Smooth muscle cell (in vitro differentiated cells): ENCODE data around the gene DPP3. TPM values are rescaled to one million over a fixed set of nuclear protein-coding genes. Genes with fewer than 3 reads are reported as not detected.

Source experiments
- DNase-seq: peaks from one replicate; lab custom pipeline; 2025; ENCODE audit not compliant: unreplicated experiment; lab: John Stamatoyannopoulos, UW
- H2AFZ ChIP-seq: fragments of 200-600 bp; sonication (generic); 2 replicates; pipeline ENCODE4 v1.6.0; 2016; ENCODE audit warnings: antibody characterized with exemption, low read depth, mild to moderate bottlenecking
- H3F3A ChIP-seq: fragments of 200-600 bp; sonication (generic); 2 replicates; pipeline ENCODE4 v1.6.0; 2017; ENCODE audit warnings: antibody characterized with exemption, low read depth
- H3K27ac ChIP-seq: fragments of 200-600 bp; sonication (generic); 2 replicates; pipeline ENCODE4 v1.5.1; 2016; ENCODE audit warnings: low read depth, mild to moderate bottlenecking
- H3K27me3 ChIP-seq: fragments of 200-600 bp; sonication (generic); 2 replicates; pipeline ENCODE4 v1.6.1; 2016; ENCODE audit warnings: low read depth, mild to moderate bottlenecking
- H3K36me3 ChIP-seq: fragments of 200-600 bp; sonication (generic); 2 replicates; pipeline ENCODE4 v1.5.1; 2016; ENCODE audit warnings: low read depth
- H3K4me1 ChIP-seq: fragments of 200-600 bp; sonication (generic); 2 replicates; pipeline ENCODE4 v1.5.1; 2016; ENCODE audit warnings: low read depth
- H3K4me2 ChIP-seq: fragments of 200-600 bp; sonication (generic); 2 replicates; pipeline ENCODE4 v1.6.0; 2016; ENCODE audit warnings: mild to moderate bottlenecking
- H3K4me3 ChIP-seq: fragments of 200-600 bp; sonication (generic); 2 replicates; pipeline ENCODE4 v1.5.1; 2016; ENCODE audit warnings: mild to moderate bottlenecking
- H3K79me2 ChIP-seq: fragments of 200-600 bp; sonication (generic); 2 replicates; pipeline ENCODE4 v1.6.0; 2016; ENCODE audit warnings: low read depth, mild to moderate bottlenecking
- H3K9ac ChIP-seq: fragments of 200-600 bp; sonication (generic); 2 replicates; pipeline ENCODE4 v1.6.0; 2016; ENCODE audit warnings: low read depth
- H3K9me3 ChIP-seq: fragments of 200-600 bp; sonication (generic); replicated peaks from 2 replicates; pipeline ENCODE4 v1.5.1; 2016; ENCODE audit warnings: low read depth
- H4K20me1 ChIP-seq: fragments of 200-600 bp; sonication (generic); 2 replicates; pipeline ENCODE4 v1.6.0; 2016; ENCODE audit warnings: low read depth
- WGBS: methylation state at CpG from one replicate; pipeline ENCODE4 v1.1.7; 2016; ENCODE audit warnings: low lambda C conversion rate; 5-methylcytosine and 5-hydroxymethylcytosine counted together
- polyA plus RNA-seq: library from polyadenylated mRNA; unstranded; fragments of >200 nt; fragmentation: Nextera tagmentation; extraction: Ambion mirVana; gene quantifications from 2 replicates; pipeline ENCODE4 v1.2.1, GENCODE V29; 2016
- total RNA-seq: library from RNA; depleted of rRNA; stranded (reverse); fragments of >200 nt; gene quantifications from 2 replicates; pipeline ENCODE4 v1.2.3, GENCODE V29; 2014
- TF ChIP-seq, protein P1 (sequence below): fragments of 200-600 bp; sonication (generic); IDR thresholded peaks from 2 replicates; pipeline ENCODE4 v1.5.1; 2017; ENCODE audit warnings: borderline replicate concordance, mild to moderate bottlenecking, antibody characterized with exemption; ENCODE audit not compliant: insufficient read depth, poor library complexity, severe bottlenecking

DPP3 gene
- total and polyA plus RNA-seq, 2 experiments from 2014 or later, result 34.6 to 40.1 TPM

DNA sequence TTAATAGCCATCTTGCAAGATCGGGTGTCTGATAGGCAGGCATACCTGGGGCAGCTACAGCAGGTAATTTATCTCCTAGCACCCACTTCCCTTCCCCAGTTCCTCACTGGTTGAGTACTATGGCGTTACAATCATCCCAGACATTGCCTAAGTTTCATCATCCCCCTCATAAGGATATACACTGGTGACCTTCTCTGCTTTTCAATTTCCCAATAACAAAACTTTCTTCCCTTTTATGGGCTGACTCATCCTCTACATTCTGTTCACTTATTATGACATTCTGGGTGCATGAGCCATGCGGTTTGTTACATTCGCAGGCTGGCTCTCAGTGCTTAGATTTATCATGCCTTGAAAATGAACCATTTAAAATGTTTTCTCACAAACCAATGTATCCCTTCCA, 36.6 kb upstream of the DPP3 start:
- Histone ChIP-seq H3K9me3 (no peaks in the 10 kb centered on the region), H3K4me3 (no peak overlapping the region), H3K27ac (no peak overlapping the region), H3F3A (no peaks in the 10 kb centered on the region), H3K27me3 (no peaks in the 10 kb centered on the region), H2AFZ (no peak overlapping the region), H3K36me3 (no peaks in the 10 kb centered on the region), H3K79me2 (no peaks in the 10 kb centered on the region), H3K9ac (no peak overlapping the region), H3K4me2 (no peak overlapping the region), H4K20me1 (no peaks in the 10 kb centered on the region), H3K4me1 (no peaks in the 10 kb centered on the region)
- no peak for DNase-seq
- TF ChIP-seq, protein P1, sequence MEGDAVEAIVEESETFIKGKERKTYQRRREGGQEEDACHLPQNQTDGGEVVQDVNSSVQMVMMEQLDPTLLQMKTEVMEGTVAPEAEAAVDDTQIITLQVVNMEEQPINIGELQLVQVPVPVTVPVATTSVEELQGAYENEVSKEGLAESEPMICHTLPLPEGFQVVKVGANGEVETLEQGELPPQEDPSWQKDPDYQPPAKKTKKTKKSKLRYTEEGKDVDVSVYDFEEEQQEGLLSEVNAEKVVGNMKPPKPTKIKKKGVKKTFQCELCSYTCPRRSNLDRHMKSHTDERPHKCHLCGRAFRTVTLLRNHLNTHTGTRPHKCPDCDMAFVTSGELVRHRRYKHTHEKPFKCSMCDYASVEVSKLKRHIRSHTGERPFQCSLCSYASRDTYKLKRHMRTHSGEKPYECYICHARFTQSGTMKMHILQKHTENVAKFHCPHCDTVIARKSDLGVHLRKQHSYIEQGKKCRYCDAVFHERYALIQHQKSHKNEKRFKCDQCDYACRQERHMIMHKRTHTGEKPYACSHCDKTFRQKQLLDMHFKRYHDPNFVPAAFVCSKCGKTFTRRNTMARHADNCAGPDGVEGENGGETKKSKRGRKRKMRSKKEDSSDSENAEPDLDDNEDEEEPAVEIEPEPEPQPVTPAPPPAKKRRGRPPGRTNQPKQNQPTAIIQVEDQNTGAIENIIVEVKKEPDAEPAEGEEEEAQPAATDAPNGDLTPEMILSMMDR, result no peak
- WGBS, result 72% methylated on average over 4 of the region's 4 CpGs

- H3K9ac ChIP-seq, result no peak overlapping the region
- no peak overlapping the region for H2AFZ ChIP-seq
- H3K9me3 ChIP-seq, result no peaks in the 10 kb centered on the region
- no peak for DNase-seq
- no peaks in the 10 kb centered on the region for H3K79me2 ChIP-seq
- no peak overlapping the region for H3K27ac ChIP-seq
- H4K20me1 ChIP-seq, result no peaks in the 10 kb centered on the region
- no peak overlapping the region for H3K4me3 ChIP-seq
- TF ChIP-seq, protein P1, result no peak
- no peaks in the 10 kb centered on the region for H3K27me3 ChIP-seq
- no peaks in the 10 kb centered on the region for H3K4me1 ChIP-seq
- no peaks in the 10 kb centered on the region for H3K36me3 ChIP-seq
- no peak overlapping the region for H3K4me2 ChIP-seq
- no peaks in the 10 kb centered on the region for H3F3A ChIP-seq
Observed at GRCh38 chr11:66447012-66447411, 33.2 kb upstream of the DPP3 start.

DNA sequence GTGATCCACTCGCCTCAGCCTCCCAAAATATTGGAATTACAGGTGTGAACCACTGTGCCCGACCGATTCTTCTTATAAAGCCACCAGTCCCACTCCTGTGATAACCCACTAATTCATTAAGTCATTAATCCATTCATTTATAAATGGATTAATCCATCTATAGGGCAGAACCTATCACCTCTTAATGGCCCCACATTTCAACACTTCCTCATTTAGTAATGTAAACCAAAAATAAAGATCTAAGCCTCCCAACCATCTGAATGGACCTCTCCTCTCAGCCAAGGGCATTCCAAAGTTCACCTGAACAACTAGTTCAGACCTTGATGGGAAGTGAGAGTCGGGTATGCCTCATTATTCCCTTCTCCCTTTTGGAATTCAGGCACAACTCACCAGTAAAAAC, 31.7 kb upstream of the DPP3 start:
- DNase-seq, result no peak
- WGBS, result 88% methylated on average over 4 of the region's 4 CpGs

GRCh38 chr11:66450560-66450959, 29.7 kb upstream of the DPP3 start:
- DNase-seq, result no peak
- H3K27me3 ChIP-seq, result no peaks in the 10 kb centered on the region
- no peak overlapping the region for H3K9ac ChIP-seq
- H3K9me3 ChIP-seq, result no peaks in the 10 kb centered on the region
- no peak overlapping the region for H2AFZ ChIP-seq
- no peaks in the 10 kb centered on the region for H3K4me1 ChIP-seq
- no peaks in the 10 kb centered on the region for H3K36me3 ChIP-seq
- 81% methylated on average over 4 of the region's 4 CpGs for WGBS
- H3K4me3 ChIP-seq, result no peak overlapping the region
- H3K27ac ChIP-seq, result no peak overlapping the region
- no peak overlapping the region for H3K4me2 ChIP-seq
- H3F3A ChIP-seq, result no peaks in the 10 kb centered on the region
- no peaks in the 10 kb centered on the region for H3K79me2 ChIP-seq
- TF ChIP-seq, protein P1, result no peak
- no peaks in the 10 kb centered on the region for H4K20me1 ChIP-seq

More for the DNA sequence above, 31.7 kb upstream of the DPP3 start:
- Histone ChIP-seq H3K4me1 (no peaks in the 10 kb centered on the region), H3K79me2 (no peaks in the 10 kb centered on the region), H4K20me1 (no peaks in the 10 kb centered on the region), H3K4me3 (no peak overlapping the region), H3K27ac (no peak overlapping the region), H3F3A (no peaks in the 10 kb centered on the region), H3K27me3 (no peaks in the 10 kb centered on the region), H3K4me2 (no peak overlapping the region), H2AFZ (no peak overlapping the region), H3K9me3 (no peaks in the 10 kb centered on the region), H3K9ac (no peak overlapping the region), H3K36me3 (no peaks in the 10 kb centered on the region)
- TF ChIP-seq, protein P1, result no peak
